Measurements from ENCODE around the gene EXT2.

- TF ChIP-seq, protein P1, sequence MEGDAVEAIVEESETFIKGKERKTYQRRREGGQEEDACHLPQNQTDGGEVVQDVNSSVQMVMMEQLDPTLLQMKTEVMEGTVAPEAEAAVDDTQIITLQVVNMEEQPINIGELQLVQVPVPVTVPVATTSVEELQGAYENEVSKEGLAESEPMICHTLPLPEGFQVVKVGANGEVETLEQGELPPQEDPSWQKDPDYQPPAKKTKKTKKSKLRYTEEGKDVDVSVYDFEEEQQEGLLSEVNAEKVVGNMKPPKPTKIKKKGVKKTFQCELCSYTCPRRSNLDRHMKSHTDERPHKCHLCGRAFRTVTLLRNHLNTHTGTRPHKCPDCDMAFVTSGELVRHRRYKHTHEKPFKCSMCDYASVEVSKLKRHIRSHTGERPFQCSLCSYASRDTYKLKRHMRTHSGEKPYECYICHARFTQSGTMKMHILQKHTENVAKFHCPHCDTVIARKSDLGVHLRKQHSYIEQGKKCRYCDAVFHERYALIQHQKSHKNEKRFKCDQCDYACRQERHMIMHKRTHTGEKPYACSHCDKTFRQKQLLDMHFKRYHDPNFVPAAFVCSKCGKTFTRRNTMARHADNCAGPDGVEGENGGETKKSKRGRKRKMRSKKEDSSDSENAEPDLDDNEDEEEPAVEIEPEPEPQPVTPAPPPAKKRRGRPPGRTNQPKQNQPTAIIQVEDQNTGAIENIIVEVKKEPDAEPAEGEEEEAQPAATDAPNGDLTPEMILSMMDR (conservative IDR thresholded peaks at IDR 0.05 in 1 of 2, IDR thresholded peaks at IDR 0.05 in 1 of 2; ENCODE audit: low read depth in 1 of 2, low read length in 2 of 2) = peak; percentile 78 to 79
- no peak for TF ChIP-seq EZH2 (IDR thresholded peaks at IDR 0.05; ENCODE audit: low read length, missing control alignments)
Measured at GRCh38 chr11:44094260-44094868, 1.1 kb upstream of the EXT2 start.
